GM10266 (cell line): ENCODE results near the gene LAMC2.

ENCODE experiments used
- DNase-seq: peaks from one replicate; pipeline ENCODE4 v3.0.0; 2012; ENCODE audit errors: extremely low spot score
- TF ChIP-seq, protein P1 (sequence below): IDR thresholded peaks from 2 replicates; pipeline ENCODE4 v1.5.1; 2012; ENCODE audit warnings: mild to moderate bottlenecking, low read depth; ENCODE audit not compliant: control insufficient read depth, insufficient read depth; ENCODE audit errors: missing control alignments

LAMC2 gene

GRCh38 chr1:183279835-183280234 is 93.8 kb downstream of the LAMC2 start:
- TF ChIP-seq, protein P1, sequence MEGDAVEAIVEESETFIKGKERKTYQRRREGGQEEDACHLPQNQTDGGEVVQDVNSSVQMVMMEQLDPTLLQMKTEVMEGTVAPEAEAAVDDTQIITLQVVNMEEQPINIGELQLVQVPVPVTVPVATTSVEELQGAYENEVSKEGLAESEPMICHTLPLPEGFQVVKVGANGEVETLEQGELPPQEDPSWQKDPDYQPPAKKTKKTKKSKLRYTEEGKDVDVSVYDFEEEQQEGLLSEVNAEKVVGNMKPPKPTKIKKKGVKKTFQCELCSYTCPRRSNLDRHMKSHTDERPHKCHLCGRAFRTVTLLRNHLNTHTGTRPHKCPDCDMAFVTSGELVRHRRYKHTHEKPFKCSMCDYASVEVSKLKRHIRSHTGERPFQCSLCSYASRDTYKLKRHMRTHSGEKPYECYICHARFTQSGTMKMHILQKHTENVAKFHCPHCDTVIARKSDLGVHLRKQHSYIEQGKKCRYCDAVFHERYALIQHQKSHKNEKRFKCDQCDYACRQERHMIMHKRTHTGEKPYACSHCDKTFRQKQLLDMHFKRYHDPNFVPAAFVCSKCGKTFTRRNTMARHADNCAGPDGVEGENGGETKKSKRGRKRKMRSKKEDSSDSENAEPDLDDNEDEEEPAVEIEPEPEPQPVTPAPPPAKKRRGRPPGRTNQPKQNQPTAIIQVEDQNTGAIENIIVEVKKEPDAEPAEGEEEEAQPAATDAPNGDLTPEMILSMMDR: no peak
- no peak for DNase-seq

- DNase-seq: no peak
- TF ChIP-seq, protein P1: peak; percentile 11
These were observed 95.0 kb downstream of the LAMC2 start for GRCh38 chr1:183281039-183281438.

DNA sequence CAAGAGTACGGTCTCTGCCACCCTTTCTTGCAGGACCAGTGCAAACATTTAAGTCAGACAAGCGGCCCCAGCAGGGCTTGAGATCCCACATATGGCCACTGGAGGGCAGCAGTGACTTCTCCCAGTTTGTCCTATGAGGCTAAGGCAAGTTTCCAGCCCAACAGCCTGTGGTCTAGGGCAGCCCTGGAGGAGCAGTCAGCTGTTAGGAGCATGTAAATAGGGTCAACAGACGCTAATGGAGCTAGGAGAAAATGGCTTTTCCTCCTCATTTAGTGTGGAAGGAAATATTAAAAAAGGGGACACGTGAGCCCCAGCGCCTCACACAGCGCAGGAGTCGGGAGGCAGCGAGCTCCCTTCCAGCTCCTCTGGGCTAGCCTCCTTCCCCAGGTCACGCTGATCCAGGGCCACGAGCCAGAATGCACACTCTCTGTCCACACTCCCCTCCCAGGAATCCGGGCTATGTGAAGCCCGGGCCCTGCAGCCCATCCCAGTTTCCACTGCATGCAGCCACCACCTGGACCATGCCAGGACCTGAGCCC is 95.6 kb downstream of the LAMC2 start:
- peak; percentile 69 for DNase-seq
- TF ChIP-seq, protein P1: peak; percentile 87

DNA sequence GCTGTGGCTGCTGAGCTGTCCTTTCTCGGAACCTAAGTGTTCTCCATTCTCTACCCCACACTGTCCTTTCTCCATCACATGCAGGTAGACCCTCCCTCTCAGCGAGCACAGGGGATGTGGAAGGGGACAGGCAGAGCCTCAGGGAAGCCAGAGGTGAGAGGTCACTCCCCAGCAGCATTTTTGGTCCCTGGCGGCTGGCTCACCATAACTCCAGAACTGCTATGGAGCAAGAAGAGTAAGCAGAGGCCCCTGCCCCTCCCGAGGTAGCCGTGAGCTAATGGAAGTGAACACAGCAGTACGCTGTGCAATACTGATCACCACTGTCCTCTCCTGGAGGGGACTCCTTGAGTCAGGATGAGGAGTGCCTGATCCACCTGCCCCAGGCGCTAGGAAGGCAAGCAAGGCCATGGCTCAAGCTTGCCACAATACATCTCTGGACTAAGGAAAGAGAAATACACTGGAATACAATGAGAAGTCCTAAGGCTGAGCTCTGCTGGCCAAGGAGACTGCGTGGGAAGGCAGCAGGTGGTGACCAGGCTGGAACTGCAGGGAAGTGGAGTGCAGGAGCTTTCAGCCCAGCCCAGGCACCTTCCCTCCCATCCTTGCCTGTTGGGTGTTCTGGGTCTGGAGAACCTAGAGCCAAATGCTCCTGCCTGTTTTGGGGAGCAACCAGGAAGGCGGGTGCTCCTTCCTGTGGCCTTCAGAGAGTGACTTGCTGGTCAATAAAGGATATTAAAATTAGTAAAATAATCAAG is 96.2 kb downstream of the LAMC2 start:
- TF ChIP-seq, protein P1: no peak

GRCh38 chr1:183283286-183283685 is 97.2 kb downstream of the LAMC2 start:
- no peak for DNase-seq

More for the DNA sequence above, 96.2 kb downstream of the LAMC2 start:
- no peak for DNase-seq

GRCh38 chr1:183284086-183284485 is 98.0 kb downstream of the LAMC2 start:
- TF ChIP-seq, protein P1: no peak
- DNase-seq: no peak

More at GRCh38 chr1:183283286-183283685, 97.2 kb downstream of the LAMC2 start:
- TF ChIP-seq, protein P1: no peak

DNA sequence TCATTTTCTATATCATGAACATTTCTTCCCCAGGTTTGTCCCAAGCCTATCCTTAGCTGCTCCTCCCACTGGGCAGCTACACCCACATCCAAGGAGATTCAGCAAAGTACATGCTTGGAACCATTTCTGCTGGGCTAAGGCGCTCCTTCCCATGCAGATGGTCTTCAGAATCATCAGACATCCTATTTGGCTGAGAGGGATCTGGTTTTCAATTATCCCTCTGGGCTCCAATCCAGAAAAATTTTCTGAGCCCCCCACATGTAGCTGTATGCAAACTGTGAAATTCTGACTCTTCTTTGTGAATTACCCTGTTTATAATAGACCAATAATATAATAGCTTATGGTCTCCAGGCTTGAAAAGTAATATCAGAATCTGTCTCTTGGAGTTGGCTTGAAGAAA is 99.2 kb downstream of the LAMC2 start:
- TF ChIP-seq, protein P1: no peak
- DNase-seq: no peak
